ENCODE results near the gene MCOLN1. TPM values are rescaled to one million over a fixed set of nuclear protein-coding genes. Genes with fewer than 3 reads are reported as not detected.

MCOLN1 gene
- polyA plus RNA-seq, 1 of the 3 experiments (the other 2 are of a cell fraction) = 28.4 TPM

DNA sequence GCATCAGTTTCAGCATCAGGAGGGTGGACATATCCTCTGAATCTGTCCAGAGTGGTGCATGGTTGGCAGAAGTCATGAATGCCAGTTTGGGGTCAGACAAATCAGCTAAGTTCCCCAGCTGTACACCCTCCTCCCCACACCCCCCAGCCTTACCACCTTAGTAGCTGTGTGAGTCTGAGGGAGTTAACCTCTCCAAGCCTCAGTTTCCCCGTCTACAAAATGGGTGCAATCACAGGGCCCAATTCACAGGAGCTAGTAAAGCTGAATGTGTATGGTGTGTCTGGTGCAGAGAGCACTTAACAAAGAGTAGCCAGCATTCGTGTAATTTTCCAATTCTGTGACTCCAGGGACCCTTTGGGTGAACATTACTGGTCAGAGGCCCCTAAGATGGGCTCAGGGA lies 19.9 kb upstream of the MCOLN1 start:
- no peak overlapping the region for H3K9ac ChIP-seq
- H2AFZ ChIP-seq (ENCODE audit: low read depth) = no peak overlapping the region
- CTCF ChIA-PET = no interaction called here
- H3F3A ChIP-seq (replicated peaks; ENCODE audit: insufficient read depth) = peaks cover 9% of the 10 kb centered on the region
- no peaks in the 10 kb centered on the region for H4K20me1 ChIP-seq (ENCODE audit: insufficient read depth)
- peaks cover 0 to 11% of the 10 kb centered on the region in 2 experiments; a peak in 1 of 4 replicates for H3K4me1 ChIP-seq (ENCODE audit: control insufficient read depth in 1 of 2, insufficient read depth in 2 of 2, low read depth in 1 of 2, low read length in 1 of 2)
- no peaks in the 10 kb centered on the region for H3K36me3 ChIP-seq (replicated peaks in 1 of 2; ENCODE audit: control insufficient read depth in 1 of 2, insufficient read depth in 2 of 2, low read length in 1 of 2)
- POLR2A ChIA-PET = interaction anchor here (0.6 to 1.0 kb wide), 2 partner anchors 19 to 143 kb away, joined by 3 to 4 read pairs; no protein-coding TSS in a partner anchor
- H3K79me2 ChIP-seq (ENCODE audit: insufficient read depth) = no peaks in the 10 kb centered on the region
- TF ChIP-seq GABPA (IDR thresholded peaks at IDR 0.05; ENCODE audit: low read depth) (no peak), FOXM1 (IDR thresholded peaks at IDR 0.05; ENCODE audit: low read depth) (no peak), RAD21 (IDR thresholded peaks at IDR 0.05; ENCODE audit: low read length) (no peak), NRF1 (IDR thresholded peaks at IDR 0.05; ENCODE audit: low read depth, low read length) (no peak), TAF1 (IDR thresholded peaks at IDR 0.05; ENCODE audit: borderline replicate concordance, low read depth, low read length) (no peak), TCF12 (IDR thresholded peaks at IDR 0.05) (no peak), RFX5 (IDR thresholded peaks at IDR 0.05; ENCODE audit: low read length) (no peak), RCOR1 (IDR thresholded peaks at IDR 0.05; ENCODE audit: low read length) (no peak), CHD2 (IDR thresholded peaks at IDR 0.05; ENCODE audit: low read length, partially characterized antibody) (no peak), JUND (IDR thresholded peaks at IDR 0.05) (no peak), FOSL2 (IDR thresholded peaks at IDR 0.05; ENCODE audit: borderline replicate concordance, low read depth) (no peak), YY1 (IDR thresholded peaks at IDR 0.05; ENCODE audit: low read depth) (no peak)
- 0 out of 2 replicates have a peak, but pooled peaks cover under 1% of the 10 kb centered on the region for H3K27me3 ChIP-seq (ENCODE audit: insufficient read depth)
- H3K9me3 ChIP-seq = no peaks in the 10 kb centered on the region
- DNase-seq = no peak
- no peak overlapping the region for H3K4me3 ChIP-seq (ENCODE audit: low read depth in 2 of 2, low read length in 1 of 2)
- H3K9me2 ChIP-seq = no peaks in the 10 kb centered on the region
- 31% methylated on average over 2 of the region's 2 CpGs for WGBS (ENCODE audit: low lambda C conversion rate)
- H3K27ac ChIP-seq (ENCODE audit: low read depth in 2 of 2, low read length in 1 of 2) = no peak overlapping the region
- no peak overlapping the region for H3K4me2 ChIP-seq

GRCh38 chr19:7504684-7505083 lies 17.7 kb upstream of the MCOLN1 start:
- H3K27ac ChIP-seq (ENCODE audit: low read depth in 2 of 2, low read length in 1 of 2) = no peak overlapping the region
- CTCF ChIA-PET = interaction anchor here (1.5 kb wide), 2 partner anchors 10 to 12 kb away, joined by 3 to 4 read pairs; no protein-coding TSS in a partner anchor
- POLR2A ChIA-PET = interaction anchor here (1.8 kb wide), 1 partner anchor 11 kb away, joined by 8 read pairs; no protein-coding TSS in a partner anchor
- no peaks in the 10 kb centered on the region for H3K9me2 ChIP-seq
- DNase-seq = no peak
- H4K20me1 ChIP-seq (ENCODE audit: insufficient read depth) = no peaks in the 10 kb centered on the region
- no peaks in the 10 kb centered on the region for H3K36me3 ChIP-seq (replicated peaks in 1 of 2; ENCODE audit: control insufficient read depth in 1 of 2, insufficient read depth in 2 of 2, low read length in 1 of 2)
- H3K9ac ChIP-seq = no peak overlapping the region
- peaks cover 10% of the 10 kb centered on the region for H3F3A ChIP-seq (replicated peaks; ENCODE audit: insufficient read depth)
- no peaks in the 10 kb centered on the region for H3K9me3 ChIP-seq
- no peaks in the 10 kb centered on the region for H3K27me3 ChIP-seq (ENCODE audit: insufficient read depth)
- H3K79me2 ChIP-seq (ENCODE audit: insufficient read depth) = no peaks in the 10 kb centered on the region
- H3K4me2 ChIP-seq = no peak overlapping the region
- TF ChIP-seq FOSL2 (IDR thresholded peaks at IDR 0.05; ENCODE audit: borderline replicate concordance, low read depth) (no peak), YY1 (IDR thresholded peaks at IDR 0.05; ENCODE audit: low read depth) (no peak), USF2 (IDR thresholded peaks at IDR 0.05; ENCODE audit: borderline replicate concordance, low read depth, low read length) (no peak), FOXM1 (IDR thresholded peaks at IDR 0.05; ENCODE audit: low read depth) (no peak), EZH2phosphoT487 (IDR thresholded peaks at IDR 0.05; ENCODE audit: borderline replicate concordance, low read depth) (no peak), GATA2 (CRISPR knock-in tag; IDR thresholded peaks at IDR 0.05) (no peak), TEAD4 (IDR thresholded peaks at IDR 0.05; ENCODE audit: borderline replicate concordance, insufficient read depth) (no peak), RCOR1 (IDR thresholded peaks at IDR 0.05; ENCODE audit: low read length) (no peak), GABPA (IDR thresholded peaks at IDR 0.05; ENCODE audit: low read depth) (no peak), SMC3 (IDR thresholded peaks at IDR 0.05; ENCODE audit: low read depth, low read length) (no peak), TAF1 (IDR thresholded peaks at IDR 0.05; ENCODE audit: borderline replicate concordance, low read depth, low read length) (no peak), NRF1 (IDR thresholded peaks at IDR 0.05; ENCODE audit: low read depth, low read length) (no peak)
- TF ChIP-seq, protein P1, sequence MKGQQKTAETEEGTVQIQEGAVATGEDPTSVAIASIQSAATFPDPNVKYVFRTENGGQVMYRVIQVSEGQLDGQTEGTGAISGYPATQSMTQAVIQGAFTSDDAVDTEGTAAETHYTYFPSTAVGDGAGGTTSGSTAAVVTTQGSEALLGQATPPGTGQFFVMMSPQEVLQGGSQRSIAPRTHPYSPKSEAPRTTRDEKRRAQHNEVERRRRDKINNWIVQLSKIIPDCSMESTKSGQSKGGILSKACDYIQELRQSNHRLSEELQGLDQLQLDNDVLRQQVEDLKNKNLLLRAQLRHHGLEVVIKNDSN (IDR thresholded peaks at IDR 0.05; ENCODE audit: borderline replicate concordance, low read depth) = no peak
- TF ChIP-seq, protein P2, sequence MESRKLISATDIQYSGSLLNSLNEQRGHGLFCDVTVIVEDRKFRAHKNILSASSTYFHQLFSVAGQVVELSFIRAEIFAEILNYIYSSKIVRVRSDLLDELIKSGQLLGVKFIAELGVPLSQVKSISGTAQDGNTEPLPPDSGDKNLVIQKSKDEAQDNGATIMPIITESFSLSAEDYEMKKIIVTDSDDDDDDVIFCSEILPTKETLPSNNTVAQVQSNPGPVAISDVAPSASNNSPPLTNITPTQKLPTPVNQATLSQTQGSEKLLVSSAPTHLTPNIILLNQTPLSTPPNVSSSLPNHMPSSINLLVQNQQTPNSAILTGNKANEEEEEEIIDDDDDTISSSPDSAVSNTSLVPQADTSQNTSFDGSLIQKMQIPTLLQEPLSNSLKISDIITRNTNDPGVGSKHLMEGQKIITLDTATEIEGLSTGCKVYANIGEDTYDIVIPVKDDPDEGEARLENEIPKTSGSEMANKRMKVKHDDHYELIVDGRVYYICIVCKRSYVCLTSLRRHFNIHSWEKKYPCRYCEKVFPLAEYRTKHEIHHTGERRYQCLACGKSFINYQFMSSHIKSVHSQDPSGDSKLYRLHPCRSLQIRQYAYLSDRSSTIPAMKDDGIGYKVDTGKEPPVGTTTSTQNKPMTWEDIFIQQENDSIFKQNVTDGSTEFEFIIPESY (IDR thresholded peaks at IDR 0.05; ENCODE audit: borderline replicate concordance, low read depth) = no peak
- no peak overlapping the region for H2AFZ ChIP-seq (ENCODE audit: low read depth)
- WGBS (ENCODE audit: low lambda C conversion rate) = 81% methylated on average over 6 of the region's 6 CpGs
- no peak overlapping the region for H3K4me3 ChIP-seq (ENCODE audit: low read depth in 2 of 2, low read length in 1 of 2)
- peaks cover 0 to 17% of the 10 kb centered on the region in 2 experiments; a peak in 1 of 4 replicates for H3K4me1 ChIP-seq (ENCODE audit: control insufficient read depth in 1 of 2, insufficient read depth in 2 of 2, low read depth in 1 of 2, low read length in 1 of 2)

All from SK-N-SH (cell line).